A549 (cell line): Measurements from ENCODE around the gene CUL1. TPM values are rescaled to one million over a fixed set of nuclear protein-coding genes. Genes with fewer than 3 reads are reported as not detected.

Experiments
- ATAC-seq, 2 experiments: fragments of 200-7000 bp in 1 of 2; fragments of >200 bp in 1 of 2; cut with Nextera tagmentation in 1 of 2; cut with Tn5 transposase in 1 of 2; 3 replicates each; pipeline versions ENCODE4 v1.8.0 to v1.9.1; 2018 to 2020; ENCODE audit warnings: mild to moderate bottlenecking in 1 of 2, moderate library complexity in 1 of 2
- CTCF ChIA-PET: fragments of 300-600 bp; sonication (Branson Sonifier 250); formaldehyde crosslinking; extraction: SDS; loops from one replicate; lab custom pipeline; 2021; ENCODE audit warnings: antibody characterized with exemption, inconsistent platforms; lab: Yijun Ruan, JAX
- POLR2A ChIA-PET: fragments of 350-600 bp; formaldehyde crosslinking; extraction: SDS; loops from one replicate; lab custom pipeline; 2021; ENCODE audit warnings: antibody characterized with exemption, inconsistent platforms; lab: Yijun Ruan, JAX
- DNase-seq, 2 experiments: peaks; one replicate each; pipeline versions ENCODE4 v3.0.0 to v3.0.0-alpha.2; 2011 to 2016; ENCODE audit warnings: low read depth in 1 of 2, low spot score in 1 of 2
- FAIRE-seq: peaks from 2 replicates; lab custom pipeline; 2011; peaks lifted over from hg19 to GRCh38; lab: Jason Lieb, UNC
- H3K27ac ChIP-seq, 2 experiments: fragments of >200 bp; sonication (Bioruptor Twin); formaldehyde crosslinking; 3 replicates each; pipeline ENCODE4 v1.5.1; 2016 to 2017
- H3K4me1 ChIP-seq: fragments of >200 bp; sonication (Bioruptor Twin); formaldehyde crosslinking; 3 replicates; pipeline ENCODE4 v1.6.1; 2016
- H3K4me2 ChIP-seq: fragments of >200 bp; sonication (Bioruptor Twin); formaldehyde crosslinking; 3 replicates; pipeline ENCODE4 v1.6.1; 2016
- H3K4me3 ChIP-seq: fragments of >200 bp; sonication (Bioruptor Twin); formaldehyde crosslinking; 3 replicates; pipeline ENCODE4 v1.5.1; 2016
- H3K9me3 ChIP-seq: fragments of >200 bp; sonication (Bioruptor Twin); formaldehyde crosslinking; 3 replicates; pipeline ENCODE4 v1.6.1; 2016
- CBX2 ChIP-seq: fragments of 200-600 bp; sonication (generic); IDR thresholded peaks from 2 replicates; pipeline ENCODE4 v1.6.1; 2016; ENCODE audit warnings: low read depth, mild to moderate bottlenecking, borderline replicate concordance
- CEBPB ChIP-seq, 2 experiments: fragments of >200 bp in 1 of 2; sonication (Bioruptor Twin) in 1 of 2; formaldehyde crosslinking in 1 of 2; IDR thresholded peaks; 2 replicates each; pipeline ENCODE4 v1.6.1; 2012 to 2016
- EHMT2 ChIP-seq: fragments of 200-600 bp; sonication (generic); IDR thresholded peaks from 2 replicates; pipeline ENCODE4 v1.6.1; 2016; ENCODE audit warnings: antibody characterized with exemption, low read depth, mild to moderate bottlenecking, moderate library complexity
- ELK1 ChIP-seq: fragments of 150-350 bp; IDR thresholded peaks from 2 replicates; pipeline ENCODE4 v1.6.1; 2014; ENCODE audit warnings: low read depth, mild to moderate bottlenecking, low read length
- FOSB ChIP-seq: fragments of 250-450 bp; sonication (Bioruptor Pico); IDR thresholded peaks from 2 replicates; pipeline ENCODE4 v1.5.0; 2020; ENCODE audit warnings: mild to moderate bottlenecking, moderate library complexity
- FOXS1 ChIP-seq: fragments of 250-450 bp; sonication (Bioruptor Pico); IDR thresholded peaks from 2 replicates; pipeline ENCODE4 v1.5.0; 2020; ENCODE audit warnings: mild to moderate bottlenecking, moderate library complexity
- GATA3 ChIP-seq: IDR thresholded peaks from 2 replicates; pipeline ENCODE4 v1.6.1; 2012; ENCODE audit warnings: borderline replicate concordance
- HES2 ChIP-seq: fragments of >200 bp; sonication (Bioruptor Twin); formaldehyde crosslinking; IDR thresholded peaks from 2 replicates; pipeline ENCODE4 v1.6.1; 2016
- MYC ChIP-seq: IDR thresholded peaks from 2 replicates; pipeline ENCODE4 v1.6.1; 2012; ENCODE audit warnings: mild to moderate bottlenecking, inconsistent platforms, low read length, improper control_type of control experiment, borderline replicate concordance
- NPAS2 ChIP-seq: fragments of 250-450 bp; sonication (Bioruptor Pico); IDR thresholded peaks from 2 replicates; pipeline ENCODE4 v1.8.0; 2022; ENCODE audit warnings: mild to moderate bottlenecking, moderate library complexity, borderline replicate concordance
- NR3C1 ChIP-seq: fragments of >200 bp; sonication (Bioruptor Twin); formaldehyde crosslinking; IDR thresholded peaks from 3 replicates; pipeline ENCODE4 v1.6.1; 2017
- POLR2A ChIP-seq: IDR thresholded peaks from 2 replicates; pipeline ENCODE4 v1.6.1; 2012; ENCODE audit warnings: mild to moderate bottlenecking, low read length
- POLR2AphosphoS2 ChIP-seq: conservative IDR thresholded peaks from 2 replicates; pipeline ENCODE4 v1.6.1; 2012; ENCODE audit warnings: low read length, improper control_type of control experiment, inconsistent platforms
- RFX5 ChIP-seq: fragments of 450-650 bp; IDR thresholded peaks from 2 replicates; pipeline ENCODE4 v1.7.1; 2014; ENCODE audit warnings: antibody characterized with exemption, mild to moderate bottlenecking, moderate library complexity
- RNF2 ChIP-seq: fragments of 200-600 bp; sonication (generic); IDR thresholded peaks from 2 replicates; pipeline ENCODE4 v1.6.1; 2016; ENCODE audit warnings: low read depth, mild to moderate bottlenecking, antibody characterized with exemption, moderate library complexity, borderline replicate concordance
- SMC3 ChIP-seq: fragments of >200 bp; sonication (Bioruptor Twin); formaldehyde crosslinking; IDR thresholded peaks from 3 replicates; pipeline ENCODE4 v1.6.1; 2018; ENCODE audit warnings: inconsistent platforms
- SREBF2 ChIP-seq: fragments of 450-650 bp; IDR thresholded peaks from 2 replicates; pipeline ENCODE4 v1.6.1; 2014; ENCODE audit warnings: mild to moderate bottlenecking, moderate library complexity
- TP53 ChIP-seq: fragments of 250-450 bp; sonication (Bioruptor Pico); IDR thresholded peaks from 2 replicates; pipeline ENCODE4 v1.5.0; 2021; ENCODE audit warnings: mild to moderate bottlenecking, moderate library complexity
- USF2 ChIP-seq: fragments of 450-650 bp; IDR thresholded peaks from 2 replicates; pipeline ENCODE4 v1.6.1; 2014; ENCODE audit warnings: antibody characterized with exemption
- ZNF302 ChIP-seq: fragments of 250-450 bp; sonication (Bioruptor Pico); IDR thresholded peaks from 2 replicates; pipeline ENCODE4 v1.9.0; 2021; ENCODE audit warnings: inconsistent platforms, mild to moderate bottlenecking, moderate library complexity
- ZSCAN20 ChIP-seq: fragments of 250-450 bp; sonication (Bioruptor Pico); IDR thresholded peaks from 2 replicates; pipeline ENCODE4 v1.8.0; 2022; ENCODE audit warnings: mild to moderate bottlenecking, moderate library complexity
- WGBS: methylation state at CpG from one replicate; pipeline ENCODE4 v1.1.6; 2017; ENCODE audit errors: missing lambda C conversion rate; 5-methylcytosine and 5-hydroxymethylcytosine counted together
- polyA plus RNA-seq, 4 experiments: library from polyadenylated mRNA; depleted of rRNA in 3 of 4; stranded (reverse); fragments of >200 nt; fragmentation: RNase III in 1 of 4; extraction: RNeasy Plus Mini Kit Qiagen cat#74134 plus additional on column Dnase treatment in 1 of 4; gene quantifications; 2 replicates in 3 of 4; 3 replicates in 1 of 4; pipeline ENCODE4 v1.2.3, GENCODE V29; 2011 to 2017
- TF ChIP-seq, protein P1 (sequence below): IDR thresholded peaks from 2 replicates; pipeline ENCODE4 v1.6.1; 2012; ENCODE audit warnings: low read depth, borderline replicate concordance
- TF ChIP-seq, protein P2 (sequence below): fragments of 250-450 bp; sonication (Bioruptor Pico); IDR thresholded peaks from 2 replicates; pipeline ENCODE4 v1.5.0; 2021; ENCODE audit warnings: mild to moderate bottlenecking, moderate library complexity, borderline replicate concordance

Gene CUL1
- polyA plus RNA-seq, 2 of the 4 experiments (the other 2 are of a cell fraction): 57.9 to 70.6 TPM

DNA sequence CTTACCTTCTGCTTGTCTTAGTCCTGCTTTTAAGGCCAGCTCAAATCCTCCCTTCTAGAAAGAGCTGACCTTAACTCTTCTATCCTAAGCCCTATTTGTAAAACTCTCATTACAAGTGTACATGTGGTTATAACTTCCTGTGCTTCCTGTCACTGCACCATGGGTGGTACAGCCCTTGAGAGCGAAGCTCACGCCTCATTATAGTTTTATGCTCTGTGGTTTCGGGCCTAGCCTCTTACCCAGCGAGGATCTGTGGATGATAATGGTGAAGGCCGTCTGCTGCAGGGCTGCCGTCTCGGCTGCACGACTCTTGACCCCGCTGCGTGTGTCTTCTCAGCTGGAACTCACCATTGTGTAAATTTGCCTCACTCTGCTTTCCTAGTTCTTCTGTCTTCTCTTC is 74.6 kb downstream of the CUL1 start:
- Histone ChIP-seq H3K27ac (peak overlapping the region in 1 of 2 experiments; percentile 47; a peak in 2 of 6 replicates), H3K4me2 (no peak overlapping the region), H3K4me1 (peaks cover 23% of the 10 kb centered on the region), H3K4me3 (no peak overlapping the region), H3K9me3 (no peaks in the 10 kb centered on the region)
- ATAC-seq (no peak), DNase-seq (no peak), FAIRE-seq (no peak)
- ChIA-PET POLR2A (no interaction called here), CTCF (interaction anchor here (1.1 to 1.3 kb wide), 2 partner anchors 9 to 198 kb away, joined by 4 to 6 read pairs; no protein-coding TSS in a partner anchor)
- 94% methylated on average over 10 of the region's 10 CpGs for WGBS
- no peak for TF ChIP-seq CEBPB (IDR thresholded peaks at IDR 0.05)
- TF ChIP-seq SREBF2: no peak
- TF ChIP-seq, protein P1, sequence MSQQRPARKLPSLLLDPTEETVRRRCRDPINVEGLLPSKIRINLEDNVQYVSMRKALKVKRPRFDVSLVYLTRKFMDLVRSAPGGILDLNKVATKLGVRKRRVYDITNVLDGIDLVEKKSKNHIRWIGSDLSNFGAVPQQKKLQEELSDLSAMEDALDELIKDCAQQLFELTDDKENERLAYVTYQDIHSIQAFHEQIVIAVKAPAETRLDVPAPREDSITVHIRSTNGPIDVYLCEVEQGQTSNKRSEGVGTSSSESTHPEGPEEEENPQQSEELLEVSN: no peak
- no peak for TF ChIP-seq SMC3
- TF ChIP-seq, protein P2, sequence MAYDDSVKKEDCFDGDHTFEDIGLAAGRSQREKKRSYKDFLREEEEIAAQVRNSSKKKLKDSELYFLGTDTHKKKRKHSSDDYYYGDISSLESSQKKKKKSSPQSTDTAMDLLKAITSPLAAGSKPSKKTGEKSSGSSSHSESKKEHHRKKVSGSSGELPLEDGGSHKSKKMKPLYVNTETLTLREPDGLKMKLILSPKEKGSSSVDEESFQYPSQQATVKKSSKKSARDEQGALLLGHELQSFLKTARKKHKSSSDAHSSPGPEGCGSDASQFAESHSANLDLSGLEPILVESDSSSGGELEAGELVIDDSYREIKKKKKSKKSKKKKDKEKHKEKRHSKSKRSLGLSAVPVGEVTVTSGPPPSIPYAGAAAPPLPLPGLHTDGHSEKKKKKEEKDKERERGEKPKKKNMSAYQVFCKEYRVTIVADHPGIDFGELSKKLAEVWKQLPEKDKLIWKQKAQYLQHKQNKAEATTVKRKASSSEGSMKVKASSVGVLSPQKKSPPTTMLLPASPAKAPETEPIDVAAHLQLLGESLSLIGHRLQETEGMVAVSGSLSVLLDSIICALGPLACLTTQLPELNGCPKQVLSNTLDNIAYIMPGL: no peak
- no peak for TF ChIP-seq NR3C1

- Histone ChIP-seq H3K27ac (no peak overlapping the region), H3K4me1 (peaks cover 23% of the 10 kb centered on the region), H3K4me3 (no peak overlapping the region), H3K4me2 (no peak overlapping the region), H3K9me3 (no peaks in the 10 kb centered on the region)
- ChIA-PET CTCF (interaction anchor here (0.9 to 1.7 kb wide), 4 partner anchors 11 to 200 kb away, joined by 3 to 5 read pairs (median 4); no protein-coding TSS in a partner anchor), POLR2A (no interaction called here)
- DNase-seq: no peak
- no peak for ATAC-seq
- FAIRE-seq: no peak
- WGBS: 83% methylated on average over 1 of the region's 1 CpG
- TF ChIP-seq EHMT2 (no peak), GATA3 (no peak), ZNF302 (no peak), FOXS1 (no peak), POLR2A (no peak), NPAS2 (CRISPR knock-in tag) (no peak), FOSB (CRISPR knock-in tag) (no peak), RNF2 (no peak), ELK1 (no peak), RFX5 (no peak), MYC (no peak), HES2 (no peak), ZSCAN20 (CRISPR knock-in tag) (no peak), USF2 (no peak), POLR2AphosphoS2 (no peak), CBX2 (no peak), TP53 (CRISPR knock-in tag) (no peak)
These were observed 75.8 kb downstream of the CUL1 start for GRCh38 chr7:148774471-148774870.
